Right lobe of liver (tissue), 4 donors: Measurements from ENCODE around the gene ZDBF2.

ENCODE experiments used
- CTCF ChIP-seq, 4 donors: fragments of 200-600 bp in 3 of 4; fragments of 450-650 bp in 1 of 4; IDR thresholded peaks; one replicate each; pipeline versions ENCODE4 v1.5.1 to v1.8.0; 2016 to 2022; ENCODE audit warnings: antibody characterized with exemption in 4 of 4, mild to moderate bottlenecking in 2 of 4
- POLR2A ChIP-seq: fragments of 450-650 bp; IDR thresholded peaks from one replicate; pipeline ENCODE4 v1.6.1; 2017; ENCODE audit warnings: antibody characterized with exemption, mild to moderate bottlenecking
- donor health status: DM: no; HTN: no; CAD: no.
- donor health status: DM: no; HTN: no; CAD: no.
- donor health status: DM: no; HTN: yes; CAD: no.

DNA sequence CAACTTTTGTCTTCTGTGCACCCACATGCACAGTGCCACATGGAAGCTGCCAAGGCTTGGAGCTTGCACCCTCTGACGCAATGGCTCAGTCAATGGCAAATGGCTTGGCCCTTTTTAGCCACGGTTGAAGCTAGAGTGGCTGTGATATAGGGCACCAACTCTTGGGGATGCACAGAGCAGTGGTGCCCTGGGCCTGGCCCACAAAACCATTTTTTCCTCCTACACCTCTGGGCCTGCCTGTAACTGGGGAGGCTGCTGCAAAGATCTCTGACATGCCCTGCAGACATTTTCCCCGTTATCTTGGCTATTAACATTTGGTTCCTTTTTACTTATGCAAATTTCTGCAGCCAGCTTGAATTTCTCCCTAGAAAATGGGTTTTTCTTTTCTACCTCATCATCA is 74.9 kb downstream of the ZDBF2 start:
- TF ChIP-seq CTCF (IDR thresholded peaks at IDR 0.05) = no peak
- no peak for TF ChIP-seq POLR2A
